Endodermal cell (in vitro differentiated cells): ENCODE measurements around the gene SKIL. TPM values are rescaled to one million over a fixed set of nuclear protein-coding genes. Genes with fewer than 3 reads are reported as not detected.

Source experiments
- DNase-seq: peaks from one replicate; pipeline ENCODE4 v3.0.0-alpha.2; 2017
- H3K27ac ChIP-seq: 2 replicates; pipeline ENCODE4 v1.5.1; 2013; ENCODE audit warnings: mild to moderate bottlenecking, low read depth, low read length, moderate library complexity
- H3K27me3 ChIP-seq: 2 replicates; pipeline ENCODE4 v1.6.1; 2013; ENCODE audit warnings: mild to moderate bottlenecking, low read length, moderate library complexity; ENCODE audit not compliant: insufficient read depth, control insufficient read depth, poor library complexity, severe bottlenecking
- H3K36me3 ChIP-seq: 2 replicates; pipeline ENCODE4 v1.7.0; 2013; ENCODE audit warnings: mild to moderate bottlenecking, low read length, moderate library complexity; ENCODE audit not compliant: control insufficient read depth, insufficient read depth
- H3K4me1 ChIP-seq: one replicate; pipeline ENCODE4 v1.7.0; 2013; ENCODE audit warnings: low read length; ENCODE audit not compliant: control insufficient read depth, insufficient read depth
- H3K4me3 ChIP-seq: 2 replicates; pipeline ENCODE4 v1.5.1; 2013; ENCODE audit warnings: mild to moderate bottlenecking, low read length, moderate library complexity
- H3K9ac ChIP-seq: 2 replicates; pipeline ENCODE4 v1.6.1; 2013; ENCODE audit warnings: mild to moderate bottlenecking, low read length, moderate library complexity; ENCODE audit not compliant: poor library complexity, severe bottlenecking; ENCODE audit errors: extremely low read depth
- H3K9me3 ChIP-seq: 2 replicates; pipeline ENCODE4 v1.6.1; 2013; ENCODE audit warnings: mild to moderate bottlenecking, low read length, moderate library complexity; ENCODE audit not compliant: control insufficient read depth
- H3K27ac Mint-ChIP-seq: 2 replicates; pipeline ENCODE4 v1.8.0; 2020; ENCODE audit warnings: mixed read lengths
- H3K27me3 Mint-ChIP-seq: 2 replicates; pipeline ENCODE4 v1.8.0; 2021; ENCODE audit warnings: mild to moderate bottlenecking, mixed read lengths; ENCODE audit not compliant: insufficient read depth
- H3K36me3 Mint-ChIP-seq: 2 replicates; pipeline ENCODE4 v1.8.0; 2020; ENCODE audit warnings: low read depth, mixed read lengths
- H3K4me1 Mint-ChIP-seq: 2 replicates; pipeline ENCODE4 v1.8.0; 2020; ENCODE audit warnings: mixed read lengths
- H3K4me3 Mint-ChIP-seq: 2 replicates; pipeline ENCODE4 v1.8.0; 2020; ENCODE audit warnings: mild to moderate bottlenecking, moderate library complexity, mixed read lengths
- H3K9me3 Mint-ChIP-seq: 2 replicates; pipeline ENCODE4 v1.8.0; 2020; ENCODE audit warnings: mild to moderate bottlenecking, mixed read lengths
- CTCF ChIP-seq: fragments of 200-600 bp; sonication (generic); conservative IDR thresholded peaks from 2 replicates; pipeline ENCODE4 v1.5.0; 2021; ENCODE audit warnings: antibody characterized with exemption, mild to moderate bottlenecking
- WGBS, 2 experiments: methylation state at CpG; one replicate each; pipeline versions ENCODE4 v1.1.5 to v1.1.7; 2013; ENCODE audit warnings: missing lambda C conversion rate in 2 of 2, mixed read lengths in 1 of 2; ENCODE audit not compliant: insufficient coverage in 1 of 2, insufficient read length in 1 of 2; 5-methylcytosine and 5-hydroxymethylcytosine counted together
- total RNA-seq, 2 donors: library from RNA; stranded (reverse); fragmentation: NEBNext Ultra II Directional in 1 of 2; extraction: Animal tissue kit (Norgen Biotek cat#: 25700) in 1 of 2; gene quantifications; 2 replicates in 1 of 2; 3 replicates in 1 of 2; pipeline ENCODE4 v1.2.1, GENCODE V29; 2021

Gene SKIL
- total RNA-seq, 2 donors from 2014 or later = 147 to 174 TPM

GRCh38 chr3:170361711-170362110 is 4.2 kb downstream of the SKIL start:
- peaks cover 2% of the 10 kb centered on the region for H3K4me1 ChIP-seq
- H3K9ac ChIP-seq = peak overlapping the region; percentile 1
- TF ChIP-seq CTCF = no peak
- peak overlapping the region; percentile 74 for H3K27ac Mint-ChIP-seq
- H3K27me3 Mint-ChIP-seq = no peaks in the 10 kb centered on the region
- H3K27ac ChIP-seq = no peak overlapping the region
- no peaks in the 10 kb centered on the region for H3K9me3 Mint-ChIP-seq
- DNase-seq = no peak
- 92 to 100% methylated on average over 2 to 6 of the region's 6 CpGs for WGBS, 2 experiments
- H3K4me1 Mint-ChIP-seq = peaks cover 23% of the 10 kb centered on the region
- H3K36me3 ChIP-seq = peaks cover 70% of the 10 kb centered on the region
- peaks cover 65% of the 10 kb centered on the region for H3K36me3 Mint-ChIP-seq
- H3K27me3 ChIP-seq = no peaks in the 10 kb centered on the region
- H3K4me3 ChIP-seq = peak overlapping the region; percentile 94
- H3K4me3 Mint-ChIP-seq = peak overlapping the region; percentile 90
- H3K9me3 ChIP-seq = no peaks in the 10 kb centered on the region

- H3K9ac ChIP-seq = no peak overlapping the region
- Mint-ChIP-seq H3K36me3 (peaks cover 79% of the 10 kb centered on the region), H3K4me3 (peak overlapping the region; percentile 90), H3K27me3 (no peaks in the 10 kb centered on the region), H3K4me1 (peaks cover 23% of the 10 kb centered on the region), H3K27ac (peak overlapping the region; percentile 17), H3K9me3 (no peaks in the 10 kb centered on the region)
- peaks cover 2% of the 10 kb centered on the region for H3K4me1 ChIP-seq
- peaks cover 88% of the 10 kb centered on the region for H3K36me3 ChIP-seq
- no peak overlapping the region for H3K27ac ChIP-seq
- no peak for TF ChIP-seq CTCF
- DNase-seq = no peak
- WGBS, 2 experiments = 96 to 98% methylated on average over 7 to 11 of the region's 11 CpGs
- H3K9me3 ChIP-seq = peaks cover 9% of the 10 kb centered on the region
- peak overlapping the region; percentile 94 for H3K4me3 ChIP-seq
- no peaks in the 10 kb centered on the region for H3K27me3 ChIP-seq
Measured at GRCh38 chr3:170363471-170363994, 6.0 kb downstream of the SKIL start.

GRCh38 chr3:170364965-170365364 is 7.5 kb downstream of the SKIL start:
- Mint-ChIP-seq H3K27ac (no peak overlapping the region), H3K9me3 (no peaks in the 10 kb centered on the region), H3K27me3 (no peaks in the 10 kb centered on the region), H3K4me1 (peaks cover 20% of the 10 kb centered on the region), H3K36me3 (peaks cover 83% of the 10 kb centered on the region), H3K4me3 (peak overlapping the region; percentile 90)
- Histone ChIP-seq H3K9me3 (peaks cover 19% of the 10 kb centered on the region), H3K27me3 (no peaks in the 10 kb centered on the region), H3K4me1 (peaks cover 2% of the 10 kb centered on the region), H3K9ac (no peak overlapping the region), H3K4me3 (peak overlapping the region; percentile 94), H3K27ac (no peak overlapping the region), H3K36me3 (peaks cover 96% of the 10 kb centered on the region)
- no peak for DNase-seq
- TF ChIP-seq CTCF = no peak
- WGBS, 2 experiments = 96 to 100% methylated on average over 1 to 4 of the region's 4 CpGs
